GM19463 (cell line): ENCODE results near the gene ATXN7L2.
"Not testable (repeated sequence)": the region's sequence is repeated elsewhere in the genome, so short reads cannot be mapped to it uniquely, and the experiment has no call there.

Experiments
- ATAC-seq: cut with Tn5 transposase; IDR thresholded peaks from one replicate; pipeline ENCODE4 v1.9.1; 2021; ENCODE audit warnings: mild to moderate bottlenecking, moderate library complexity; ENCODE audit not compliant: unreplicated experiment

ATXN7L2 gene

GRCh38 chr1:109483672-109484518 is at the start of gene ATXN7L2:
TSS of gene ATXN7L2 (plus strand) at chr1:109483905. CDS start at chr1:109483954, 49 bp downstream.
- peak; percentile 74 for ATAC-seq

- ATAC-seq: no peak
Measured at GRCh38 chr1:109434484-109434883, 49.2 kb upstream of the ATXN7L2 start.

DNA sequence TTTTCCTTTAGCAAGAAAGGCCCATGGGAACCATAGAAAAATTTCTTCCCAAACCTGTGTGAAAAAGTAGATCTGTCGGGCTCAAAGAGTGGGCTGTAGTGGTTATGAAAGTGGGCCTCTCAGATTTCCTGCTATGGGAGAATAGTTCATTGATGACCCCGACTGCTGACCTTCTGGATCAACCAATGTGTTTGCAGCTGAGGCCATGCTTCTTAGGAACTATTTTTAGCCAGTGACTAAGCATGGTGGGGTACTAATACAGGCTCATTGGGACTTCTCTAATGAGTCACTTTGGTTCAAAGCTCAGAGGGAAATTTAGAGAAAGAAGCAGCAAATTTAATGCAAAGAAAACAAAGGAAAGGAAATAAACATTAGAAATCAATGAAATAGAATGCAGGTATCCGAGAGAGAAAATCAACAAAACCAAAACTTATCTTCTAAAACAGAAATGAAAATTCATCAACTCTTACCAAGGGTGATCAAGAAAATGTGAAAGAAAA is 44.9 kb upstream of the ATXN7L2 start:
- ATAC-seq: no peak

DNA sequence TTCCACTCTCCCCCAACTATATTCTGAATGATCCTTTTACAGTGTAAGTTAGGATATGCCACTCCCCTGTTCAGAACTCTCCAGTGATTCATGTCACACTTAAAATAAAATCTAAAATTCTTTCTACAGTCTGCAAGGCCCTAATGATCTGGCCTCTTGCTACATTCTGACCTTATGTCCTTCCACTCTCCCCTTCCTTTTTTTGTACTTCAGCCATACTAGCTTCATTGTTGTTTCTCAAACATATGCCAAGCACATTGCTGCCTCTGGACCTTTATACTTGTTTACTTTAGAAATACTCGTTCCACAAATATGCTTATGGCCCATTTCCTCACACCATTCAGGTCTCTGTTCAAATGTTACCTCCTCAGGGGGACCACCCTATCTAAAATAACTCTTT is 42.6 kb upstream of the ATXN7L2 start:
- no peak for ATAC-seq

DNA sequence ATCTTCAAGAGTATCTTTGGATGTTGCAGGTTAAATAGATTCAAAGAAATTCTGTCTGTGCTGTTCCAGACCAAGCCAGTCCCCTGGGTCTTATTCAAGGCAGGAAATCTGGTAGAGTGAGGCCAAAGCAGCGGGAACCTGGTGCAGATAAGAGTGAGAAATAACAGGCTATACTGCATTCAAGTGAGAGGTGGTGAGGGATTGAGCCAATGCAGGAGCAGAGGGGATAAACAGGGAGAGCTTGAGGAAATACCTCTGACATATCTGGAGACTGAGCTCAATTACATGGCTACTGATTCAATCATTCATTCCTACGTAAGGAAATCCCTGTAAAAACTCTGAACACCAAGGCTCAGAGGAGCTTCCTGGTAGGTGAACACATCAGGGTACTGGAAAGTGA is 40.2 kb upstream of the ATXN7L2 start:
- no peak for ATAC-seq

- ATAC-seq: no peak
Measured at GRCh38 chr1:109444346-109444745, 39.4 kb upstream of the ATXN7L2 start.

DNA sequence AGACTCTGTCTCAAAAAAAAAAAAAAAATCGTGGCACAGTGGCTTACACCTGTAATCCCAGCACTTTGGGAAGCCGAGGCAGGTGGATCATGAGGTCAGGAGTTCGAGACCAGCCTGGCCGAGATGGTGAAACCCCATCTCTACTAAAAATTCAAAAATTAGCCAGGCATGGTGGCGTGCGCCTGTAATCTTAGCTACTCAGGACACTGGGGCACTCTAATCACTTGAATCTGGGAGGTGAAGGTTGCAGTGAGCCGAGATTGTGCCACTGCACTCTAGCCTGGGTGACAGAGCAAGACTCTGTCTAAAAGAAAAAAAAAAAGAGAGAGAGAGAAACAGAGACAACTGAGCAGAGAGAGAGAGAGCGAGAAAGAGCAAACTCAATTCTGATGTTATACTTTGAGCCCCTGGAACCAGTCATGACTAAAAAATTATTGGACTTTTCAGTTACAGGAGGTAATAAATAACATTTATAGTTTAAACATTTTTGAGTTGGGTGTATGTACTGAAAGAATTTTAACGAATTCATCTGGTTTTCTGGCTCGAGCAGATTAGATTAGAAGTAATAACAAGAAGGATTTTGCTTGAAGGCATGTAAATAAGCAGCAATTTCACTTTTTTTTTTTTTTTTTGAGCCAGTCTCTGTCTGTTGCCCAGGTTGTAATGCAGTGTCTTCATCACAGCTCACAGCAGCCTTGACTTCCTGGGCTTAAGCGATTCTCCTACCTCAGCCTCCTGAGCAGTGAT is 37.6 kb upstream of the ATXN7L2 start:
- not testable (repeated sequence) for ATAC-seq

- ATAC-seq: no peak
Measured at GRCh38 chr1:109447524-109447923, 36.2 kb upstream of the ATXN7L2 start.

DNA sequence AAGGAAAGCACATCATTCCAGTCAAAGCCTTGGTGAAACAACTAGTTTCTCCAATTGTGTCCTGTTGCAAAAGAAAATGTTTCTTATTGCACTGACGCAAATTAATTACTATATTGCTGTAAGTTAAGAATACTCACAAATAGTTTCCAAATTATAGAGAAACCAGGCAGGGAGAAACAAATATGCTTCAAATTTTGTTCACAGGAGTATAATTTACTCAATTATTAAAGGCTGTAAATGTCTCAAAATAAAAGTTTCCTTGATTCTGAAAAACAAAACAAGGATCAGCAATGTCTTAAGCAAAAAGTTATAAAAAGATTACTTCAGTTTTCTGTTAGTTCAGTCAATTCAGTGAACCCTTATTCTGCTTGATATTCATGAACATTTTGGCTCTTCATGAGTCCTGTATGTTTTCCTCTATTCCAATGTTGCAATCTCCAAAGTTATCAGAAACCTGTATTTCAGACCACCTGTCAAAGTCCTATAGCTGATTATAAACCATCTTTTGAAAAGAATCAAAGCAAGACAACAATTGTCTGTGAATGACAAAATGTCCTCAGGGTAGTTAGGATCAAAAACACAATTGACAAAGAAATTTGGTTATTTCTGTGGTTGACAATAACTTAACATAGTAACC is 29.1 kb upstream of the ATXN7L2 start:
- no peak for ATAC-seq

GRCh38 chr1:109457819-109458218 is 25.9 kb upstream of the ATXN7L2 start:
- no peak for ATAC-seq

- no peak for ATAC-seq
Measured at GRCh38 chr1:109466125-109466451, 17.6 kb upstream of the ATXN7L2 start.

- ATAC-seq: no peak
Measured at GRCh38 chr1:109466452-109467300, 17.0 kb upstream of the ATXN7L2 start, which contains the start of gene SYPL2. TSS of gene SYPL2 (plus strand) at chr1:109466546. CDS start at chr1:109466844, 298 bp downstream.

- no peak for ATAC-seq
Measured at GRCh38 chr1:109467301-109467777, 16.4 kb upstream of the ATXN7L2 start.

DNA sequence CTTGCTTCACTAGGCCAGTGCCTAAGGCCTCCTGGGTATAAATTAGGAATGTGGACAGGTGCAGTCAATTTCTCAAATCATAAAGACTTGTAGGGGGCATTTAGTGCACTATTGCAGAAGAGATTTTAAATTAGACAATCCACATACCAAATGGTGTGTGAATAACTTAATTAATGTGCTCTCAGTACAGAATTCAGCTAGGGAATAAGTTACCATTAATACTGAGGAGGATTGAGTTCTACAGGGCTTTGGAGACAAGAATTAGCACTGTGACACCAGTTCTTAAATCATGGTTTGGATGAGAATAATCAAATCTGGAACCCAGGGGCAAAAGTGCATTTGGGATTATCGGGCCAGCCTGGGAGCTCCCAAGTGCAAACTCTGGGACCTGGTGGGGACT is 15.6 kb upstream of the ATXN7L2 start:
- no peak for ATAC-seq

DNA sequence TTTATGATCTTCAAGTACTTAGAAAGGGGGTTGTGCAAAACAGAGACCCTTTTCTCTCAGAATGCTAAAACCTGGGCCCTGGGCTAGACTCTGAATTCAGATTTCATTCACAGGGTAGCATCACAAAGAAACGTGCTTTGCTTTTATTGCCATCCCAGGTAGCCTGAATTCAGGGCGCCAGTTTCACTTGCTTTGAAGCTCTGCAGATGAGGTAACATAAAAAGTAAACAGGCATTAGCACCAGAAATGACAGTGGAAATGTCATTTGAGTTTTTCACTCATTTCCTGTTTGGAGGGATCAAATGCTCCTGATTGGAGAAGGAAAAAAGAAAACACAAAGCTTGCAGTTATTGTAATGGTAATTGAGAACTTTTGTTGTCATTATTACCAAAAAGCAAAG is 14.8 kb upstream of the ATXN7L2 start:
- no peak for ATAC-seq

- ATAC-seq: no peak
Measured at GRCh38 chr1:109470245-109470644, 13.5 kb upstream of the ATXN7L2 start.

- no peak for ATAC-seq
Measured at GRCh38 chr1:109472779-109473178, 10.9 kb upstream of the ATXN7L2 start.

DNA sequence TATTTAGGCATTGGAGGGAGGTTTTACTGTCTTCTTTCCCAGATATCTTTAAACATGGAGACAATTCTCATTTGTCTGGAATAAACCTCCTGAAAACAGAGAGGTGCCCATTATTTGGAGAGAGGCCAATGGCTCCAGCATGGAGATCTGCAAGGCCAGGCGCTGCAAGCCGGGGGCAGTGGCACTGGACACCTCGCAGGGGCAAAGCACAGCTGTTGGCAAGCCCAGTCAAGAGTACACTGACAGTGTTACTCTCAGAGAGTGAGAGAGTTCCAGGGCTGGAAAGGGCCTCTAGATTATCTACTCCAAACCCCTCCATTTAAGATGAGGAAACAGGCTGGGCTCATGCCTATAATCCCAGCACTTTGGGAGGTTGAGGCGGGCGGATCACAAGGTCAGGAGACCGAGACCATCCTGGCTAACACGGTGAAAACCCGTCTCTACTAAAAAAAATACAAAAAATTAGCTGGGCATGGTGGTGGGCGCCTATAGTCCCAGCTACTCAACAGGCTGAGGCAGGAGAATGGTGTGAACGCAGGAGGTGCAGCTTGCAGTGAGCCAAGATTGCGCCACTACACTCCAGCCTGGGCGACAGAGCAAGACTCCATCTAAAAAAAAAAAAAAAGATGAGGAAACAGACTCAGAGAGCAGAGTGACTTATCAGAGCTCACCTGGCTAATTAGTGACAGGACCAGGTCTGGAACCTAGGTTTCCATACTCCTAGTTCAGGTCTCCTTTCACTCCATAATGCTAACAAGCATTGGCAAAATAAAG is 10.2 kb upstream of the ATXN7L2 start:
- ATAC-seq: not testable (repeated sequence)

GRCh38 chr1:109474697-109475096 is 9.0 kb upstream of the ATXN7L2 start:
- ATAC-seq: no peak

DNA sequence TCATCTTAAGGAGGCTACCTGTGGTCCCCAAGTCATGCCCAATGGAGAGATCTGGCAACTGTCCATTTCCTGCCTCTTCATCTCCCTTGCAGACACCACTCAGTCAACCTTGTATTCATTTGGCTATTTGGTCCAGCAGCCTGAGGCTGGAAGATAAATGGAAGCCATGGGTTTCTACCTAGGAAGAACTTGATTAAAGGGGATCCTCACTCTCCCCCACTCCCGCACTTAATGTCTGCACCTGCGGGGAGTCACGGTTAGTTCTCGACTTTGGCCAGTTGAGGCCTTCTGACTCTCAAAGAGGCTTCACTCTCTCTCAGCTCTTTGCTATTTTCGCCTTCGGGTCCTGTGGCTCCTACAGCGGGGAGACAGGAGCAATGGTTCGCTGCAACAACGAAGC is 8.4 kb upstream of the ATXN7L2 start:
- ATAC-seq: no peak
